Subcutaneous abdominal adipose tissue (tissue), 5 donors: ENCODE data around the gene IGFL1.
"Not testable (repeated sequence)": the region's sequence is repeated elsewhere in the genome, so short reads cannot be mapped to it uniquely, and the experiment has no call there.

Source experiments
- H3K27ac ChIP-seq: one replicate; pipeline ENCODE4 v1.7.0; 2013; ENCODE audit warnings: low read depth, mild to moderate bottlenecking, inconsistent platforms, low read length, moderate library complexity
- H3K27me3 ChIP-seq, 5 donors: one replicate each; pipeline ENCODE4 v1.7.0; 2013; ENCODE audit warnings: low read length in 5 of 5, inconsistent platforms in 1 of 5; ENCODE audit not compliant: control insufficient read depth in 5 of 5, insufficient read depth in 4 of 5
- H3K36me3 ChIP-seq, 5 donors: one replicate each; pipeline ENCODE4 v1.7.0; 2013; ENCODE audit warnings: low read length in 5 of 5; ENCODE audit not compliant: control insufficient read depth in 5 of 5, insufficient read depth in 5 of 5
- H3K4me1 ChIP-seq, 5 donors: one replicate each; pipeline ENCODE4 v1.7.0; 2013; ENCODE audit warnings: low read length in 5 of 5, mild to moderate bottlenecking in 3 of 5, moderate library complexity in 1 of 5; ENCODE audit not compliant: control insufficient read depth in 5 of 5, insufficient read depth in 5 of 5
- H3K4me3 ChIP-seq, 5 donors: one replicate each; pipeline ENCODE4 v1.7.0; 2013; ENCODE audit warnings: low read length in 5 of 5, low read depth in 1 of 5
- H3K9ac ChIP-seq, 5 donors: one replicate each; pipeline ENCODE4 v1.7.0; 2013; ENCODE audit warnings: low read length in 5 of 5, mild to moderate bottlenecking in 4 of 5, moderate library complexity in 3 of 5
- H3K9me3 ChIP-seq, 5 donors: one replicate each; pipeline ENCODE4 v1.7.0; 2013; ENCODE audit warnings: low read length in 5 of 5; ENCODE audit not compliant: control insufficient read depth in 5 of 5
- donor health status: healthy.
- donor health status: healthy.
- donor health status: healthy.
- donor health status: healthy.
- donor health status: healthy.

IGFL1 gene

GRCh38 chr19:46221152-46221551, 8.4 kb upstream of the IGFL1 start:
- Histone ChIP-seq H3K4me1 (peaks cover 0 to 12% (median 7%) of the 10 kb centered on the region in 5 donors), H3K9ac (no peak overlapping the region), H3K4me3 (no peak overlapping the region), H3K36me3 (no peaks in the 10 kb centered on the region), H3K27me3 (peaks cover 7 to 29% (median 20%) of the 10 kb centered on the region in 5 donors), H3K27ac (no peak overlapping the region), H3K9me3 (no peaks in the 10 kb centered on the region)

- peaks cover 7 to 29% (median 20%) of the 10 kb centered on the region in 5 donors for H3K27me3 ChIP-seq
- no peaks in the 10 kb centered on the region for H3K36me3 ChIP-seq
- H3K4me3 ChIP-seq: no peak overlapping the region
- H3K9ac ChIP-seq: no peak overlapping the region
- H3K4me1 ChIP-seq: peaks cover 0 to 18% (median 7%) of the 10 kb centered on the region in 5 donors
- no peaks in the 10 kb centered on the region for H3K9me3 ChIP-seq
- no peak overlapping the region for H3K27ac ChIP-seq
Measured at GRCh38 chr19:46221981-46222610, 7.4 kb upstream of the IGFL1 start.

DNA sequence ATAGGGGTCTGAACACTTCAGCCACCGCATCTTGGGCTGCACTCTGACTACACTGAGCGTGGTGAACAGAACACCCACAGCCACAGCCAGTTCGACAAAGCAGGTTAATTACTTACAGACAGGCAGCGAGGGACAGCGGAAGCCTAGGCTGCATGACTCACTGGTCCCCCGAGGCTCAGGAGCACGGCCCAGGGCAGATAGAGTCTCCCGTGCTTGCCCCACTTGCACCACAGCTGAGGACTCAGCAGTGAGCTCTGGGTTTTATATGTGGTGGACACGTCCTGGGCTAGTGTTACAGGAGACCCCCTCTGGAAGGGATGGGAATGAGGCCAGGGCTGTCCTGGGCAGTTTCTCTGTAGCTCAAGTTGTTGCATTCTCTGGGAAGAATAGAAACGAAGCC, 5.8 kb upstream of the IGFL1 start:
- Histone ChIP-seq H3K4me1 (peaks cover 0 to 18% (median 7%) of the 10 kb centered on the region in 5 donors), H3K27me3 (peaks cover 7 to 31% (median 22%) of the 10 kb centered on the region in 5 donors)
- not testable (repeated sequence) for H3K9ac ChIP-seq, H3K4me3 ChIP-seq, H3K36me3 ChIP-seq, H3K27ac ChIP-seq, H3K9me3 ChIP-seq

GRCh38 chr19:46224773-46225172, 4.8 kb upstream of the IGFL1 start:
- no peaks in the 10 kb centered on the region for H3K36me3 ChIP-seq
- peaks cover 0 to 18% (median 7%) of the 10 kb centered on the region in 5 donors for H3K4me1 ChIP-seq
- H3K27ac ChIP-seq: no peak overlapping the region
- H3K27me3 ChIP-seq: peaks cover 11 to 41% (median 25%) of the 10 kb centered on the region in 5 donors
- no peak overlapping the region for H3K4me3 ChIP-seq
- no peaks in the 10 kb centered on the region for H3K9me3 ChIP-seq
- H3K9ac ChIP-seq: no peak overlapping the region

DNA sequence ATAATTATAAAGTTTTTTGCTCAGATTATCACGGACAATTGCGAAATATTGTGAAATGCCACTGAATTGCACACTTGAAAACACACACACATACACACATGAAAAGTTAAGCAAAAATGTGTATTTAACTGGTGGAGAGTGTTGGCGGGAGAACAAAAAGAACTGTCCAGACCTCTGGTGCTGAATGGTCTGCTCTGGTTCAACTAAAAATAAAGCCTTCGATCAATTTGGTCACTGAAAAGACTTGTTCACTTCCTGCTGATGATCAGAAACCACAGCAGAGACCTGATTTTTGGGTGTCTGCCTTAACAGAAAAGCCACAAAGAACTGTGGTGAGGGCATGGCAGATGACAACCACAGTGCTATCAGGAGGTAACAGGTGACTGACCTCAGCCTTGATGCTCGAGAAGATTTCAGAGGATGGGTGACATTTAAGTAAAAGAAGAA, 4.0 kb upstream of the IGFL1 start:
- H3K9ac ChIP-seq: no peak overlapping the region
- H3K36me3 ChIP-seq: no peaks in the 10 kb centered on the region
- H3K4me1 ChIP-seq: peaks cover 0 to 18% (median 7%) of the 10 kb centered on the region in 5 donors
- no peak overlapping the region for H3K4me3 ChIP-seq
- H3K27ac ChIP-seq: no peak overlapping the region
- H3K27me3 ChIP-seq: peaks cover 10 to 42% (median 17%) of the 10 kb centered on the region in 5 donors
- H3K9me3 ChIP-seq: no peaks in the 10 kb centered on the region

GRCh38 chr19:46226438-46226973, 3.0 kb upstream of the IGFL1 start:
- Histone ChIP-seq H3K36me3 (no peaks in the 10 kb centered on the region), H3K27ac (no peak overlapping the region), H3K4me3 (no peak overlapping the region), H3K9ac (no peak overlapping the region), H3K4me1 (peaks cover 0 to 17% (median 7%) of the 10 kb centered on the region in 5 donors), H3K9me3 (no peaks in the 10 kb centered on the region), H3K27me3 (peaks cover 8 to 41% (median 14%) of the 10 kb centered on the region in 5 donors)

DNA sequence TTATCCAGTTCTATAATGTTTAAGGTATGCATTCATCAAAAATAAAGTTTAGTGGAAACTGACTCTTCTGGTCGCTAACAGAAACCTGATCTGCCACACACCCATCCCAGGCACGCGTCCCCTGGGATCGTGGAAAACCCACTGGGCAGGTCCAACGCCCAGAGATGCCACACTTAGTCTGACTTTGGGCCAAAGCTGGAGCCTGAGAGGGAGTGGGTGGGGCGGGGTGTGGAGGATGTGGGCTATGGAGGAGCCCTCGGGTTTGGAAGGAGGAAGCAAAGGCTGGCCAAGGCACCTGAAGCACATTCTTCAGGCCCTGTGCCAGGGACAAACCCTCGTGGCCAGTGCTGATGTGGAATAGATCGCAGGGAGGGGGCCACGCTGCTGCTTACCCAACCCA, 2.5 kb downstream of the IGFL1 start:
- Histone ChIP-seq H3K36me3 (no peaks in the 10 kb centered on the region), H3K9me3 (no peaks in the 10 kb centered on the region), H3K9ac (no peak overlapping the region), H3K27ac (no peak overlapping the region), H3K4me1 (no peaks in the 10 kb centered on the region), H3K4me3 (no peak overlapping the region), H3K27me3 (peaks cover 13 to 31% (median 14%) of the 10 kb centered on the region in 5 donors)

DNA sequence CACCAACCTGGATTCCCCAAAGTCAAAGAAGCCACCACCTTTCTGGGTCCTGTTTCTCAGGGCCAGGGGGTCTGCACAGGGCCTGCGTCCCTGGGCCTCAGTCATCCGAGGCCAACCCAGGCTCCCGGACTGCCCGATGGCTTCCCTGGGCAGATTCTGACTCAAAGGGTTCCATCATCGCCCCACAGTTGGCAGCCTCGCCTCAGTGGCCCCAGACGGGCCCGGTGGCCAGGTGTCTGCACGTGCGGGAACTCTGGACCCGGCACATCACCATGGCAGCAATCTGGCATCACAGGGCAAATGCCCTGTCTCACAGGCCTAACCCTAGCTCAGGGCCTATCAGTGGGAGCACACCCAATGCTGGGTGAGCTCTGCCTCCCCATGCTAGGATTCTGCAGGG, 2.9 kb downstream of the IGFL1 start:
- no peak overlapping the region for H3K4me3 ChIP-seq
- H3K9ac ChIP-seq: no peak overlapping the region
- no peak overlapping the region for H3K27ac ChIP-seq
- H3K4me1 ChIP-seq: no peaks in the 10 kb centered on the region
- peaks cover 11 to 31% (median 13%) of the 10 kb centered on the region in 5 donors for H3K27me3 ChIP-seq
- H3K36me3 ChIP-seq: no peaks in the 10 kb centered on the region
- H3K9me3 ChIP-seq: no peaks in the 10 kb centered on the region

DNA sequence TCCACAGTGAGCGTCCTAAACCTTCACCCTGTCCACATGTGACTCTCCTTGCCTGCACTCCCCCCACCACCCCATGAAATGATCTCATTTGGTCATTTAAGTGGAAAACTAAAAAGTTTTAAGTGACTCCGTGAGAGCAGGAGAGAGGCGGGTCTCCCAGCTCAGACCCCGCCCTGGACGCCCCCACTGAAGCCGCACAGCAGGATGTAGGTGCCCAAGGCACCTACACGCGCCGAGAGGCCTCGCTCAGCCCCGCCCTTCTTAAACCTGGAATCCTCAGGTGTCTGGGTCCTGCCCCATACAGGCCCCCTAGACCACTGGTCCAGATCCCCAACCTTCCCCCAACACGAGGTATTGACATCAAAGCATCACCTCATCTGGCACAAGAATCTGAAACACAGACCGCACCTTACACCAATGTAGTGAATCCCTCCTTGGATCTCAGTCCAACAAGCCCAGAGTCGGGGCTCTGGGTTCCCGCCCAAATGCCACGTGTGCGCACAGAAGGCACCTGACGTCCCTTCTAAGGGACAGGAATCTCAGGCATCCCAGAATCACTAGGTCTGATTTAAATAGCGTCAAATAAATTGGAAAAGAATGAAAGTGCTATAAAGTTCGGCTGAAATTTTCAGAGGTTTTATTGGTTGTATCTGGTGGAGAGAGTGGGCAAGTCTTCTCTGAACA, 3.5 kb downstream of the IGFL1 start:
- H3K36me3 ChIP-seq: no peaks in the 10 kb centered on the region

GRCh38 chr19:46233871-46234270, 4.3 kb downstream of the IGFL1 start:
- not testable (repeated sequence) for H3K27ac ChIP-seq, H3K9me3 ChIP-seq, H3K4me3 ChIP-seq, H3K36me3 ChIP-seq, H3K9ac ChIP-seq, H3K4me1 ChIP-seq
- H3K27me3 ChIP-seq: peaks cover 9 to 25% (median 13%) of the 10 kb centered on the region in 5 donors

More for the DNA sequence above, 3.5 kb downstream of the IGFL1 start:
- H3K4me1 ChIP-seq: no peaks in the 10 kb centered on the region
- no peaks in the 10 kb centered on the region for H3K9me3 ChIP-seq
- peaks cover 11 to 31% (median 13%) of the 10 kb centered on the region in 5 donors for H3K27me3 ChIP-seq
- H3K9ac ChIP-seq: no peak overlapping the region
- H3K27ac ChIP-seq: no peak overlapping the region
- no peak overlapping the region for H3K4me3 ChIP-seq
